ENCODE measurements around the gene NCF2. TPM values are rescaled to one million over a fixed set of nuclear protein-coding genes. Genes with fewer than 3 reads are reported as not detected.

The NCF2 gene
- total RNA-seq, 1 experiment from 2014 or later: 65.5 TPM

- H3K27me3 ChIP-seq (ENCODE audit: insufficient read depth, low read depth): no peaks in the 10 kb centered on the region
- no peaks in the 10 kb centered on the region for H3K4me1 ChIP-seq (replicated peaks; ENCODE audit: insufficient read depth)
- H3K27ac ChIP-seq: no peak overlapping the region
- H4K20me1 ChIP-seq (ENCODE audit: insufficient read depth): no peaks in the 10 kb centered on the region
- H3K36me3 ChIP-seq (ENCODE audit: low read depth): peaks cover 56% of the 10 kb centered on the region
- no peak overlapping the region for H2AFZ ChIP-seq
- BruUV-seq (replicated peaks): no TSS peak
- no peaks in the 10 kb centered on the region for H3K9me2 ChIP-seq (ENCODE audit: insufficient read depth)
- intact Hi-C loops (cut with micrococcal nuclease; ENCODE audit: unreplicated experiment): loop anchor here (10.0 kb wide), 1 partner anchor 673 kb away; no protein-coding TSS in a partner anchor
- H3K79me2 ChIP-seq (ENCODE audit: low read depth): no peaks in the 10 kb centered on the region
- no peak for DNase-seq
- ChIA-PET POLR2A (ENCODE audit: unreplicated experiment) (no interaction called here), CTCF (no interaction called here)
- H3K9me3 ChIP-seq (ENCODE audit: insufficient read depth, low read depth): no peaks in the 10 kb centered on the region
- peaks cover 29% of the 10 kb centered on the region for H3F3A ChIP-seq (ENCODE audit: insufficient read depth, low read depth)
- no peak overlapping the region for H3K4me3 ChIP-seq
- no peak overlapping the region for H3K4me2 ChIP-seq
- TF ChIP-seq EZH2 (IDR thresholded peaks at IDR 0.05; ENCODE audit: low read depth) (no peak), CTCF (conservative IDR thresholded peaks at IDR 0.05) (no peak)
These were observed 52.9 kb downstream of the NCF2 start for GRCh38 chr1:183537405-183537804.

- POLR2A ChIA-PET (ENCODE audit: unreplicated experiment): no interaction called here
- Histone ChIP-seq H3K79me2 (ENCODE audit: low read depth) (0 out of 2 replicates have a peak, but pooled peaks cover 6% of the 10 kb centered on the region), H3K27me3 (ENCODE audit: insufficient read depth, low read depth) (no peaks in the 10 kb centered on the region), H3K4me1 (replicated peaks; ENCODE audit: insufficient read depth) (no peaks in the 10 kb centered on the region), H3K4me3 (no peak overlapping the region), H3K36me3 (ENCODE audit: low read depth) (peaks cover 50% of the 10 kb centered on the region), H3K27ac (no peak overlapping the region), H3K9me2 (ENCODE audit: insufficient read depth) (no peaks in the 10 kb centered on the region), H3K4me2 (no peak overlapping the region), H3F3A (ENCODE audit: insufficient read depth, low read depth) (peaks cover 18% of the 10 kb centered on the region), H4K20me1 (ENCODE audit: insufficient read depth) (no peaks in the 10 kb centered on the region), H2AFZ (no peak overlapping the region), H3K9me3 (ENCODE audit: insufficient read depth, low read depth) (no peaks in the 10 kb centered on the region)
- BruUV-seq (replicated peaks): no TSS peak
- CTCF ChIA-PET: no interaction called here
- intact Hi-C loops (cut with micrococcal nuclease; ENCODE audit: unreplicated experiment): loop anchor here (10.0 kb wide), 1 partner anchor 669 kb away; no protein-coding TSS in a partner anchor
- no peak for DNase-seq
- TF ChIP-seq EZH2 (IDR thresholded peaks at IDR 0.05; ENCODE audit: low read depth) (no peak), CTCF (conservative IDR thresholded peaks at IDR 0.05) (no peak)
These were observed 56.6 kb downstream of the NCF2 start for GRCh38 chr1:183533617-183534174.

- ChIA-PET CTCF (no interaction called here), POLR2A (ENCODE audit: unreplicated experiment) (no interaction called here)
- 0 out of 2 replicates have a peak, but pooled peaks cover 6% of the 10 kb centered on the region for H3K79me2 ChIP-seq (ENCODE audit: low read depth)
- H3K9me3 ChIP-seq (ENCODE audit: insufficient read depth, low read depth): no peaks in the 10 kb centered on the region
- H3K4me1 ChIP-seq (replicated peaks; ENCODE audit: insufficient read depth): no peaks in the 10 kb centered on the region
- no peak overlapping the region for H3K27ac ChIP-seq
- no peak for DNase-seq
- no peaks in the 10 kb centered on the region for H3K9me2 ChIP-seq (ENCODE audit: insufficient read depth)
- no TSS peak for BruUV-seq (replicated peaks)
- H2AFZ ChIP-seq: no peak overlapping the region
- H3K4me3 ChIP-seq: no peak overlapping the region
- H3F3A ChIP-seq (ENCODE audit: insufficient read depth, low read depth): peaks cover 25% of the 10 kb centered on the region; the same call in 1 of the 2 replicates
- TF ChIP-seq EZH2 (IDR thresholded peaks at IDR 0.05; ENCODE audit: low read depth): no peak
- TF ChIP-seq CTCF (conservative IDR thresholded peaks at IDR 0.05): no peak
- no peak overlapping the region for H3K4me2 ChIP-seq
- H4K20me1 ChIP-seq (ENCODE audit: insufficient read depth): no peaks in the 10 kb centered on the region
- H3K36me3 ChIP-seq (ENCODE audit: low read depth): peaks cover 53% of the 10 kb centered on the region
- no peaks in the 10 kb centered on the region for H3K27me3 ChIP-seq (ENCODE audit: insufficient read depth, low read depth)
- intact Hi-C loops (cut with micrococcal nuclease; ENCODE audit: unreplicated experiment): no loop called here
These were observed 61.7 kb downstream of the NCF2 start for GRCh38 chr1:183528577-183528976.
